ENCODE results near the gene MRM2. TPM values are rescaled to one million over a fixed set of nuclear protein-coding genes. Genes with fewer than 3 reads are reported as not detected.

The MRM2 gene
- total RNA-seq, 2 experiments from 2014 or later = 3.6 to 3.7 TPM

DNA sequence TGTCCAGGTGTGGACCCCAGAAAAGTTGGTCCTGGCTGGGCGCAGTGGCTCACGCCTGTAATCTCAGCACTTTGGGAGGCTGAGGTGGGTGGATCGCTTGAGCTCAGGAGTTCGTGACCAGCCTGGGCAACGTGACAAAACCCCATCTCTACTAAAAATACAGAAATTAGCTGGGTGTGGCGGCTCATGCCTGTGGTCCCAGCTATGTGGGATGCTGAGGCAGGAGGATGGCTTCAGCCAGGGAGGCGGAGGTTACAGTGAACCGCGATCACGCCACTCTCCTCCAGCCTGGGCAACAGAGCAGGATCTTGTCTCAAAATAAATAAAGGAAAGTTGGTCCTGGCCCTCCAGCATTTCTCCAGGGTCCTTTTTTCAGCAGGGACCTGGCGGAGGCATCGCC is 1.5 kb upstream of the MRM2 start:
- Histone ChIP-seq H3K9me3 (ENCODE audit: control insufficient read depth in 1 of 2, insufficient read depth in 1 of 2, low read length in 2 of 2) (no peaks in the 10 kb centered on the region), H3K36me3 (ENCODE audit: insufficient read depth, low read length) (peaks cover 9% of the 10 kb centered on the region), H3K27ac (ENCODE audit: low read depth in 1 of 2, low read length in 2 of 2) (no peak overlapping the region), H3K27me3 (ENCODE audit: control insufficient read depth in 1 of 2, insufficient read depth in 2 of 2, low read length in 2 of 2) (no peaks in the 10 kb centered on the region), H3K4me3 (ENCODE audit: low read length) (no peak overlapping the region), H3K4me1 (ENCODE audit: insufficient read depth, low read length) (peaks cover 29% of the 10 kb centered on the region)
- TF ChIP-seq, protein P1, sequence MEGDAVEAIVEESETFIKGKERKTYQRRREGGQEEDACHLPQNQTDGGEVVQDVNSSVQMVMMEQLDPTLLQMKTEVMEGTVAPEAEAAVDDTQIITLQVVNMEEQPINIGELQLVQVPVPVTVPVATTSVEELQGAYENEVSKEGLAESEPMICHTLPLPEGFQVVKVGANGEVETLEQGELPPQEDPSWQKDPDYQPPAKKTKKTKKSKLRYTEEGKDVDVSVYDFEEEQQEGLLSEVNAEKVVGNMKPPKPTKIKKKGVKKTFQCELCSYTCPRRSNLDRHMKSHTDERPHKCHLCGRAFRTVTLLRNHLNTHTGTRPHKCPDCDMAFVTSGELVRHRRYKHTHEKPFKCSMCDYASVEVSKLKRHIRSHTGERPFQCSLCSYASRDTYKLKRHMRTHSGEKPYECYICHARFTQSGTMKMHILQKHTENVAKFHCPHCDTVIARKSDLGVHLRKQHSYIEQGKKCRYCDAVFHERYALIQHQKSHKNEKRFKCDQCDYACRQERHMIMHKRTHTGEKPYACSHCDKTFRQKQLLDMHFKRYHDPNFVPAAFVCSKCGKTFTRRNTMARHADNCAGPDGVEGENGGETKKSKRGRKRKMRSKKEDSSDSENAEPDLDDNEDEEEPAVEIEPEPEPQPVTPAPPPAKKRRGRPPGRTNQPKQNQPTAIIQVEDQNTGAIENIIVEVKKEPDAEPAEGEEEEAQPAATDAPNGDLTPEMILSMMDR (IDR thresholded peaks at IDR 0.05) = no peak
- DNase-seq (no peak), ATAC-seq (ENCODE audit: poor library complexity) (no peak)
- H3K9me3 Mint-ChIP-seq = no peaks in the 10 kb centered on the region
- H3K27ac Mint-ChIP-seq = no peak overlapping the region
- POLR2A ChIA-PET = no interaction called here
- CTCF ChIA-PET = no interaction called here
- intact Hi-C loops (cut with DNase I, micrococcal nuclease) = loop anchor here in 1 of 2 experiments (5.0 to 10.0 kb wide), 2 partner anchors 159 to 739 kb away; partner anchors contain the start of genes CHST12 and INTS1
- peak overlapping the region; percentile 63 for H3K4me3 Mint-ChIP-seq
- H3K27me3 Mint-ChIP-seq = no peaks in the 10 kb centered on the region
- H3K4me1 Mint-ChIP-seq (ENCODE audit: low read depth) = peaks cover 17% of the 10 kb centered on the region
- H3K36me3 Mint-ChIP-seq (ENCODE audit: low read depth) = peaks cover 26% of the 10 kb centered on the region

DNA sequence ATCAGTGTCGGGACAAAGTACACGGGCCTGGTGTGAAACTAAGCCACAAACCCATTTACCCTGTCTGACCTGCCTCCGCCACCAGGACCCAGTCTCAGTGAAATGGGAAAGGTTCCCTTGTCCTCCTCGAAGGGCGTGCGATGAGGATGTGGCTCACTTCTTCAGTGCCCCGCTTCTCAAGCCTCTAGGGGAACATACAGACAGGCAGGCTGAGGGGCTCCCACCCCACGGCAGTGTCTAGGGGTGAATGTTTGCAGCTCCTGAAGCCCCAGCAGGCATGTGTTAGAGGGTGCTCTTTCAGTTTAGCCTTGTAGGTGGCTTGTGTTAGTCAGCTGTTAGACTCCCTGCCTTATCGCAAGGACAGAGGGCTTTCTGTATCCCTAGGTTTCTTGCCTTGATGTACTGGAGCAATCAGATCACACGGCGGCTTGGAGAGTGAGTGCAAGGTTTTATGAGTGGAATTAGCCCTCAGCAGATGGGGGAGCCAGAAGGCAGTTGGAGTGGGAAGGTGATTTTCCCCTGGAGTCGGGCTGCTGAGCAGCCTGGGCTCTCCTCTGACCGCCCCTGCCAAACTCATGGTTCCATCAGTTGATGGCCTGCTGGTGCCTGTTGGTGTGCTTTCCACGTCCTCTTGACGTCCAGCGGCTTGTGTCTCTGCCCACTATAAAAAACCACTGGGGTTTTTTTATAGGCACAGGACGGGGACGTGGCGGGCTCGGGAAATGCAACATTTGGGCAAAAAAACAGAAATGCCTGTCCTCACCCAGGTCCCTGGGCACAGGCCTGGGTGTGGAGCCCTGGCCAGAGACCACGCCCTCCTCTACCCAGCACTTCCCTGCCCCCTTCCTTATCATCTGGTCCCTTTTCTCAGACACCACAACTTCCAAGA is 780 bp upstream of the MRM2 start:
- ATAC-seq (ENCODE audit: poor library complexity) = peak; percentile 54
- POLR2A ChIA-PET = interaction anchor here (1.1 to 2.5 kb wide), 5 partner anchors 10 to 302 kb away, joined by 3 to 12 read pairs (median 7); partner anchors contain the start of genes EIF3B and MAD1L1
- CTCF ChIA-PET = interaction anchor here (1.5 to 2.2 kb wide), 2 partner anchors 11 to 105 kb away, joined by 3 to 7 read pairs; no protein-coding TSS in a partner anchor
- peak overlapping the region; percentile 95 for H3K4me3 Mint-ChIP-seq
- Histone ChIP-seq H3K9me3 (ENCODE audit: control insufficient read depth in 1 of 2, insufficient read depth in 1 of 2, low read length in 2 of 2) (no peaks in the 10 kb centered on the region), H3K27ac (ENCODE audit: low read depth in 1 of 2, low read length in 2 of 2) (peak overlapping the region; percentile 28 to 46), H3K4me1 (ENCODE audit: insufficient read depth, low read length) (peaks cover 26% of the 10 kb centered on the region), H3K27me3 (ENCODE audit: control insufficient read depth in 1 of 2, insufficient read depth in 2 of 2, low read length in 2 of 2) (no peaks in the 10 kb centered on the region), H3K4me3 (ENCODE audit: low read length) (peak overlapping the region; percentile 94), H3K36me3 (ENCODE audit: insufficient read depth, low read length) (peaks cover 15% of the 10 kb centered on the region)
- intact Hi-C loops (cut with DNase I, micrococcal nuclease) = loop anchor here in 1 of 2 experiments (5.0 to 10.0 kb wide), 2 partner anchors 160 to 738 kb away; partner anchors contain the start of genes CHST12 and INTS1
- H3K27me3 Mint-ChIP-seq = no peaks in the 10 kb centered on the region
- peak in 2 of 14 experiments; percentile 38 to 47 for DNase-seq
- H3K27ac Mint-ChIP-seq = peak overlapping the region; percentile 88
- H3K9me3 Mint-ChIP-seq = no peaks in the 10 kb centered on the region
- TF ChIP-seq, protein P1 (IDR thresholded peaks at IDR 0.05) = no peak
- peaks cover 32% of the 10 kb centered on the region for H3K36me3 Mint-ChIP-seq (ENCODE audit: low read depth)
- H3K4me1 Mint-ChIP-seq (ENCODE audit: low read depth) = peaks cover 17% of the 10 kb centered on the region

DNA sequence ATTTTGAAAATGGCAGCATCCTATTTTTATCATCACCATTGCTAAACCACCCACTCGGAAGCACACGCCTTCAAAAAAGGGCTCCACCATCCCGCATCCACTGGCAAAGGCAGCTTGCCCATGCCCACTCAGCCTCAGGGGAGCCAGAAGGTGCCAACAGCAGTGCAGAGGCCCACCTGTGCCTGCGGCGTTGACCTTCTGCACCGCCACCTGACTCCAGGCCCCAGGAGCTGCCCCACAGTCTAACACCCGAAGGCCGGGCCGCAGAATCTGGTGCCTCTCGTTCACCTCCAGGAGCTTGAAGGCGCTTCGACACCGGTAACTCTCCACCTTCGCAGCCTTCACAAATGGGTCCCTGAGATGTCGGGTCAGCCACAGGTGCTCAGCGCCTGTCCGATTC is 2.8 kb downstream of the MRM2 start:
- DNase-seq = no peak
- TF ChIP-seq, protein P1 (IDR thresholded peaks at IDR 0.05) = no peak
- POLR2A ChIA-PET = no interaction called here
- H3K4me3 Mint-ChIP-seq = peak overlapping the region; percentile 34
- no peaks in the 10 kb centered on the region for H3K9me3 Mint-ChIP-seq
- peaks cover 51% of the 10 kb centered on the region for H3K36me3 Mint-ChIP-seq (ENCODE audit: low read depth)
- no peaks in the 10 kb centered on the region for H3K27me3 ChIP-seq (ENCODE audit: control insufficient read depth in 1 of 2, insufficient read depth in 2 of 2, low read length in 2 of 2)
- intact Hi-C loops (cut with DNase I, micrococcal nuclease) = no loop called here
- H3K27ac ChIP-seq (ENCODE audit: low read depth in 1 of 2, low read length in 2 of 2) = no peak overlapping the region
- no peak overlapping the region for H3K4me3 ChIP-seq (ENCODE audit: low read length)
- peaks cover 26% of the 10 kb centered on the region for H3K4me1 ChIP-seq (ENCODE audit: insufficient read depth, low read length)
- no peaks in the 10 kb centered on the region for H3K27me3 Mint-ChIP-seq
- peaks cover 38% of the 10 kb centered on the region for H3K36me3 ChIP-seq (ENCODE audit: insufficient read depth, low read length)
- no peak overlapping the region for H3K27ac Mint-ChIP-seq
- H3K4me1 Mint-ChIP-seq (ENCODE audit: low read depth) = peaks cover 24% of the 10 kb centered on the region
- H3K9me3 ChIP-seq (ENCODE audit: control insufficient read depth in 1 of 2, insufficient read depth in 1 of 2, low read length in 2 of 2) = no peaks in the 10 kb centered on the region
- CTCF ChIA-PET = no interaction called here
- ATAC-seq (ENCODE audit: poor library complexity) = no peak

All from CD4-positive, alpha-beta T cell (primary cell).